IMR-90 (cell line): ENCODE measurements around the gene MRTFA. TPM values are rescaled to one million over a fixed set of nuclear protein-coding genes. Genes with fewer than 3 reads are reported as not detected.
"Not testable (repeated sequence)": the region's sequence is repeated elsewhere in the genome, so short reads cannot be mapped to it uniquely, and the experiment has no call there.

ENCODE experiments used
- ATAC-seq: fragments of 200-7000 bp; cut with Tn5 transposase; 2 replicates; pipeline ENCODE4 v1.9.1; 2020; ENCODE audit warnings: low read depth, mild to moderate bottlenecking, moderate library complexity
- BruUV-seq: library from RNA; stranded (reverse); fragments of 400-500 nt; replicated peaks from 2 replicates; lab custom pipeline; 2021; lab: Mats Ljungman, UMichigan
- CTCF ChIA-PET: fragments of 300-600 bp; formaldehyde crosslinking; extraction: SDS; loops from one replicate; lab custom pipeline; 2021; ENCODE audit warnings: antibody characterized with exemption; lab: Yijun Ruan, JAX
- POLR2A ChIA-PET: fragments of 300-600 bp; sonication (Branson Sonifier 250); formaldehyde crosslinking; loops from one replicate; lab custom pipeline; 2022; ENCODE audit warnings: antibody characterized with exemption; ENCODE audit not compliant: unreplicated experiment; lab: Charles Lee
- DNase-seq: peaks from one replicate; pipeline ENCODE4 v3.0.0; 2013
- H2AFZ ChIP-seq: replicated peaks from 2 replicates; pipeline ENCODE3; 2013; ENCODE audit warnings: low read length, mild to moderate bottlenecking; ENCODE audit not compliant: poor library complexity
- H2AK5ac ChIP-seq: 2 replicates; pipeline ENCODE4 v1.6.1; 2013; ENCODE audit warnings: low read depth, low read length, inconsistent platforms
- H2AK9ac ChIP-seq: replicated peaks from 2 replicates; pipeline ENCODE3; 2013; ENCODE audit warnings: mild to moderate bottlenecking, low read depth, low read length, moderate library complexity; ENCODE audit not compliant: poor library complexity
- H2BK120ac ChIP-seq: 2 replicates; pipeline ENCODE4 v1.6.1; 2013; ENCODE audit warnings: low read depth, low read length, inconsistent platforms
- H2BK15ac ChIP-seq: 3 replicates; pipeline ENCODE4 v1.6.1; 2013; ENCODE audit warnings: low read depth, low read length, inconsistent platforms
- H2BK20ac ChIP-seq: 2 replicates; pipeline ENCODE4 v1.6.1; 2013; ENCODE audit warnings: low read depth, mild to moderate bottlenecking, inconsistent platforms, low read length, moderate library complexity
- H2BK5ac ChIP-seq: 2 replicates; pipeline ENCODE4 v1.6.1; 2013; ENCODE audit warnings: mild to moderate bottlenecking, low read depth, low read length, inconsistent platforms; ENCODE audit not compliant: poor library complexity, severe bottlenecking
- H3K14ac ChIP-seq: replicated peaks from 2 replicates; pipeline ENCODE4 v1.6.1; 2013; ENCODE audit warnings: low read depth, low read length, inconsistent platforms
- H3K18ac ChIP-seq: 2 replicates; pipeline ENCODE4 v1.6.1; 2013; ENCODE audit warnings: low read depth, low read length, control low read depth
- H3K23ac ChIP-seq: 2 replicates; pipeline ENCODE4 v1.6.1; 2013; ENCODE audit warnings: low read depth, low read length, inconsistent platforms
- H3K27ac ChIP-seq: 2 replicates; pipeline ENCODE4 v1.5.1; 2013; ENCODE audit warnings: mild to moderate bottlenecking, control low read depth, low read length; ENCODE audit not compliant: insufficient read depth
- H3K27me3 ChIP-seq: 2 replicates; pipeline ENCODE4 v1.6.1; 2013; ENCODE audit warnings: low read length; ENCODE audit not compliant: control insufficient read depth, insufficient read depth
- H3K36me3 ChIP-seq: 2 replicates; pipeline ENCODE4 v1.6.1; 2013; ENCODE audit warnings: low read length, mixed read lengths; ENCODE audit not compliant: control insufficient read depth, insufficient read depth
- H3K4ac ChIP-seq: 2 replicates; pipeline ENCODE4 v1.6.1; 2013; ENCODE audit warnings: low read depth, low read length, inconsistent platforms
- H3K4me1 ChIP-seq: 2 replicates; pipeline ENCODE4 v1.6.1; 2013; ENCODE audit warnings: low read length, mixed read lengths; ENCODE audit not compliant: control insufficient read depth, insufficient read depth
- H3K4me2 ChIP-seq: 2 replicates; pipeline ENCODE4 v1.6.1; 2013; ENCODE audit warnings: low read depth, mild to moderate bottlenecking, control low read depth, low read length, moderate library complexity
- H3K4me3 ChIP-seq: 2 replicates; pipeline ENCODE4 v1.5.1; 2013; ENCODE audit warnings: low read depth, mild to moderate bottlenecking, control low read depth, low read length, moderate library complexity; ENCODE audit not compliant: insufficient read depth
- H3K56ac ChIP-seq: 2 replicates; pipeline ENCODE4 v1.6.1; 2013; ENCODE audit warnings: low read length, inconsistent platforms; ENCODE audit not compliant: insufficient read depth; ENCODE audit errors: extremely low read depth
- H3K79me1 ChIP-seq, 2 experiments: 2 replicates each; pipeline ENCODE4 v1.6.1; 2013; ENCODE audit warnings: low read length in 2 of 2, inconsistent platforms in 1 of 2, low read depth in 1 of 2
- H3K9ac ChIP-seq: 2 replicates; pipeline ENCODE4 v1.6.1; 2013; ENCODE audit warnings: low read depth, low read length, control low read depth
- H3K9me1 ChIP-seq: 2 replicates; pipeline ENCODE4 v1.6.1; 2013; ENCODE audit warnings: low read length, inconsistent platforms; ENCODE audit not compliant: insufficient read depth
- H3K9me3 ChIP-seq: 2 replicates; pipeline ENCODE4 v1.6.1; 2013; ENCODE audit warnings: low read length; ENCODE audit not compliant: control insufficient read depth, insufficient read depth
- H4K20me1 ChIP-seq: 2 replicates; pipeline ENCODE4 v1.6.1; 2013; ENCODE audit warnings: low read length, inconsistent platforms; ENCODE audit not compliant: insufficient read depth
- H4K5ac ChIP-seq: 2 replicates; pipeline ENCODE4 v1.6.1; 2013; ENCODE audit warnings: mild to moderate bottlenecking, low read depth, low read length, control low read depth
- H4K8ac ChIP-seq, 2 experiments: 2 replicates each; pipeline ENCODE4 v1.6.1; 2013; ENCODE audit warnings: low read depth in 2 of 2, low read length in 2 of 2, control low read depth in 1 of 2, inconsistent platforms in 1 of 2
- H4K91ac ChIP-seq: 2 replicates; pipeline ENCODE4 v1.6.1; 2013; ENCODE audit warnings: low read depth, low read length, inconsistent platforms; ENCODE audit not compliant: insufficient read depth
- ELK1 ChIP-seq: fragments of 150-350 bp; IDR thresholded peaks from 2 replicates; pipeline ENCODE4 v1.6.1; 2016; ENCODE audit warnings: low read depth, mild to moderate bottlenecking, low read length, moderate library complexity, borderline replicate concordance
- USF2 ChIP-seq: fragments of 150-350 bp; IDR thresholded peaks from 2 replicates; pipeline ENCODE4 v1.6.1; 2017; ENCODE audit warnings: mild to moderate bottlenecking, antibody characterized with exemption, low read length, low read depth
- WGBS, 2 experiments: methylation state at CpG; one replicate each; pipeline versions ENCODE4 v1.1.5 to v1.1.7; 2013; ENCODE audit warnings: missing lambda C conversion rate in 2 of 2; ENCODE audit not compliant: insufficient read length in 1 of 2; ENCODE audit errors: extremely low coverage in 2 of 2; 5-methylcytosine and 5-hydroxymethylcytosine counted together
- dilution Hi-C: fragments of 300-500 bp; cut with HindIII; formaldehyde crosslinking; loops from one replicate; pipeline ENCODE4 v1.14.3; 2018; ENCODE audit warnings: low sequenced_read_pairs; ENCODE audit not compliant: unreplicated experiment
- in situ Hi-C: fragments of 300-500 bp; cut with MboI; formaldehyde crosslinking; loops from 3 replicates; pipeline ENCODE4 v1.14.3; 2019; ENCODE audit warnings: low sequenced_read_pairs, inconsistent platforms, mixed read lengths
- intact Hi-C: fragments of 100-400 bp; cut with micrococcal nuclease; formaldehyde crosslinking; loops from 2 replicates; pipeline ENCODE4 v1.10.0; 2022
- polyA plus RNA-seq, 3 experiments: library from polyadenylated mRNA; depleted of rRNA; stranded (reverse); fragments of >200 nt; gene quantifications; 2 replicates each; pipeline ENCODE4 v1.2.3, GENCODE V29; 2012; ENCODE audit warnings: low replicate concordance in 1 of 3
- total RNA-seq: library from RNA; depleted of rRNA; stranded (reverse); fragments of >200 nt; gene quantifications from 2 replicates; pipeline ENCODE4 v1.2.3, GENCODE V29; 2012

MRTFA gene
- total and polyA plus RNA-seq, 2 of the 4 experiments (the other 2 are of a cell fraction) = 12.5 to 17.2 TPM

- TF ChIP-seq ELK1 = no peak
- no peak for TF ChIP-seq USF2
Measured at GRCh38 chr22:40531951-40532900, 104.3 kb downstream of the MRTFA start (continued).

GRCh38 chr22:40530391-40530790 is 106.1 kb downstream of the MRTFA start:
- H3K9me3 ChIP-seq, H2AK5ac ChIP-seq, H3K4ac ChIP-seq, BruUV-seq, H3K18ac ChIP-seq, H2AFZ ChIP-seq, in situ Hi-C loops, H2BK20ac ChIP-seq, H2BK15ac ChIP-seq, H3K27me3 ChIP-seq, H2BK120ac ChIP-seq, H3K23ac ChIP-seq, DNase-seq, H2BK5ac ChIP-seq, H3K56ac ChIP-seq, POLR2A ChIA-PET, H3K27ac ChIP-seq, H4K5ac ChIP-seq, H3K14ac ChIP-seq, dilution Hi-C loops, H4K8ac ChIP-seq, H3K9ac ChIP-seq, H3K36me3 ChIP-seq, H4K91ac ChIP-seq, H3K4me3 ChIP-seq, H3K4me2 ChIP-seq, H2AK9ac ChIP-seq, ATAC-seq: not testable (repeated sequence)
- H3K4me1 ChIP-seq = peaks cover 19% of the 10 kb centered on the region
- intact Hi-C loops = loop anchor here (5.0 kb wide), 1 partner anchor 107 kb away; the partner anchor contains the start of gene MRTFA
- H3K9me1 ChIP-seq = peaks cover 10% of the 10 kb centered on the region
- no CpG with 5 or more reads among the region's 6 CpGs for WGBS, 2 experiments
- H4K20me1 ChIP-seq = peaks cover 27% of the 10 kb centered on the region; the same call in 1 of the 2 replicates
- peaks cover 28 to 74% of the 10 kb centered on the region in 2 experiments for H3K79me1 ChIP-seq
- CTCF ChIA-PET = interaction anchor here (0.8 to 1.0 kb wide), 2 partner anchors 52 to 115 kb away, joined by 3 read pairs; no protein-coding TSS in a partner anchor
